Prostate gland (tissue), 2 donors: ENCODE results near the gene IFNB1.

Experiments
- CTCF ChIP-seq, 4 experiments: fragments of 200-600 bp in 2 of 4; fragments of 450-650 bp in 2 of 4; sonication (generic) in 2 of 4; IDR thresholded peaks; 1 replicate in 3 of 4; 2 replicates in 1 of 4; pipeline ENCODE4 v1.5.1; 2016 to 2019; ENCODE audit warnings: antibody characterized with exemption in 4 of 4, mild to moderate bottlenecking in 2 of 4, moderate library complexity in 2 of 4
- POLR2A ChIP-seq: fragments of 450-650 bp; IDR thresholded peaks from one replicate; pipeline ENCODE4 v1.6.1; 2016; ENCODE audit warnings: antibody characterized with exemption, mild to moderate bottlenecking

GRCh38 chr9:21081999-21082398, 4.3 kb upstream of the IFNB1 start:
- TF ChIP-seq POLR2A (no peak), CTCF (IDR thresholded peaks at IDR 0.05) (no peak)
